Measurements from ENCODE around the gene DDI2. TPM values are rescaled to one million over a fixed set of nuclear protein-coding genes. Genes with fewer than 3 reads are reported as not detected.
A peak's percentile ranks its signal among the peaks of the same experiment; 100 is the strongest.

The DDI2 gene
- total and polyA plus RNA-seq, 9 of the 15 experiments (the other 6 are each of a cell fraction or from before 2014, with no cell fraction given), result 6.5 to 48.4 (median 21.2) TPM

DNA sequence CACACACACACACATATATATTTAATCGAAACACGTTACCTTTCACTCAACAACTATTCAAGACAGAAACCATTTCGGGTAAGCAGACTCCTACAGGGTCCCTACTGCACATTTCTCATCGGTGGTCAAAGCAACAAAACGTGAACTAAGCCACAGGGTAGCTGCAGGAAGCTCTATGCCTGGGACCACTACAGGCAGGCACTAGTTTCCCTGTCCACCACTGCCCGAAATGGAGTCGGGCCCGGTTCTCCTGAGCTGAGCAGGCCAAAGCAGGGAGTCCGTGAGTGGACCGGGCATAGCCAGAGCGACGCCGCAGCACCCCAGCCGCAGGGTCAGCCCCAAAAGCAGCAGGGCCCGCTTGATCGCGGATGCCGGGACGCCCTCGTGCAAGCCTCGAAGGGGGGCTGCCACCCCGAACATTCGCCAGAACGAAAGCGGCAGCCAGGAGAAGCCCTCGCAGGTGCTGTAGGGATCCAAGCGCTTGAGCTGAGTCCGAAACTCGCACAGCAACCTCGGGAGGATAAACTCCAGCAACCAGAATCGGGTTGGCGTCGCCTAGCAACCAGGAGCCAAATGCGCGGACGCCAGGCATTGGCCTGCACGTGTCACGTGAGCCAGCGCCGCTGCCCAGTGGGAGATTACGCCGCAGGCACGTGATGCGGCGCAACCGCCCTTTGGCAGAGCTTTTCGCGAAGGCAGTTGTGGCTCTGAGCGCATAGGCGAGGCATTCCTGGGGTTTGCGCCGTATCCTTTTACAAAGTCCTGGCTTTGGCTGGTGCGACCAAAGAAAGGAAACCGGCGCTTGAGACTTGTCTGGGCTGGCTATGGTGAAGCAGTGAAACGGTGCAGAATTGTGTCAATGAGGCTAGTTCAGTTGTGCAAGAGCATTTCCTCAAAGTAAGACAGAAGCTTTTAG is 13.9 kb upstream of the DDI2 start (continued):
- TF ChIP-seq, protein P1, sequence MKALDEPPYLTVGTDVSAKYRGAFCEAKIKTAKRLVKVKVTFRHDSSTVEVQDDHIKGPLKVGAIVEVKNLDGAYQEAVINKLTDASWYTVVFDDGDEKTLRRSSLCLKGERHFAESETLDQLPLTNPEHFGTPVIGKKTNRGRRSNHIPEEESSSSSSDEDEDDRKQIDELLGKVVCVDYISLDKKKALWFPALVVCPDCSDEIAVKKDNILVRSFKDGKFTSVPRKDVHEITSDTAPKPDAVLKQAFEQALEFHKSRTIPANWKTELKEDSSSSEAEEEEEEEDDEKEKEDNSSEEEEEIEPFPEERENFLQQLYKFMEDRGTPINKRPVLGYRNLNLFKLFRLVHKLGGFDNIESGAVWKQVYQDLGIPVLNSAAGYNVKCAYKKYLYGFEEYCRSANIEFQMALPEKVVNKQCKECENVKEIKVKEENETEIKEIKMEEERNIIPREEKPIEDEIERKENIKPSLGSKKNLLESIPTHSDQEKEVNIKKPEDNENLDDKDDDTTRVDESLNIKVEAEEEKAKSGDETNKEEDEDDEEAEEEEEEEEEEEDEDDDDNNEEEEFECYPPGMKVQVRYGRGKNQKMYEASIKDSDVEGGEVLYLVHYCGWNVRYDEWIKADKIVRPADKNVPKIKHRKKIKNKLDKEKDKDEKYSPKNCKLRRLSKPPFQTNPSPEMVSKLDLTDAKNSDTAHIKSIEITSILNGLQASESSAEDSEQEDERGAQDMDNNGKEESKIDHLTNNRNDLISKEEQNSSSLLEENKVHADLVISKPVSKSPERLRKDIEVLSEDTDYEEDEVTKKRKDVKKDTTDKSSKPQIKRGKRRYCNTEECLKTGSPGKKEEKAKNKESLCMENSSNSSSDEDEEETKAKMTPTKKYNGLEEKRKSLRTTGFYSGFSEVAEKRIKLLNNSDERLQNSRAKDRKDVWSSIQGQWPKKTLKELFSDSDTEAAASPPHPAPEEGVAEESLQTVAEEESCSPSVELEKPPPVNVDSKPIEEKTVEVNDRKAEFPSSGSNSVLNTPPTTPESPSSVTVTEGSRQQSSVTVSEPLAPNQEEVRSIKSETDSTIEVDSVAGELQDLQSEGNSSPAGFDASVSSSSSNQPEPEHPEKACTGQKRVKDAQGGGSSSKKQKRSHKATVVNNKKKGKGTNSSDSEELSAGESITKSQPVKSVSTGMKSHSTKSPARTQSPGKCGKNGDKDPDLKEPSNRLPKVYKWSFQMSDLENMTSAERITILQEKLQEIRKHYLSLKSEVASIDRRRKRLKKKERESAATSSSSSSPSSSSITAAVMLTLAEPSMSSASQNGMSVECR (CRISPR knock-in tag; IDR thresholded peaks at IDR 0.05), result peak; percentile 58; the same call in 1 of the 2 replicates
- TF ChIP-seq ZNF407 (IDR thresholded peaks at IDR 0.05; ENCODE audit: low read depth) (no peak), DEAF1 (CRISPR knock-in tag; IDR thresholded peaks at IDR 0.05) (no peak), ZNF695 (CRISPR knock-in tag; IDR thresholded peaks at IDR 0.05) (no peak), SRSF1 (IDR thresholded peaks at IDR 0.05; ENCODE audit: low read depth, low read length) (no peak), SMAD3 (CRISPR knock-in tag; conservative IDR thresholded peaks at IDR 0.05) (no peak), ZNF24 (IDR thresholded peaks at IDR 0.05) (no peak), ZNF449 (CRISPR knock-in tag; IDR thresholded peaks at IDR 0.05) (no peak), NFRKB (IDR thresholded peaks at IDR 0.05; ENCODE audit: low read depth) (no peak), POLR2H (tag; IDR thresholded peaks at IDR 0.05; ENCODE audit: low read depth) (no peak), PTBP1 (IDR thresholded peaks at IDR 0.05; ENCODE audit: low read depth, low read length) (no peak)
